GM13977 (cell line): Measurements from ENCODE around the gene SLC10A4.

Experiments used
- DNase-seq: peaks from one replicate; pipeline ENCODE4 v3.0.0; 2012; ENCODE audit warnings: low spot score
- CTCF ChIP-seq: IDR thresholded peaks from 2 replicates; pipeline ENCODE4 v1.5.1; 2012; ENCODE audit warnings: mild to moderate bottlenecking, control low read depth; ENCODE audit not compliant: insufficient read depth; ENCODE audit errors: extremely low read depth, missing control alignments
- in situ Hi-C: fragments of 300-500 bp; cut with MboI; formaldehyde crosslinking; loops from one replicate; pipeline ENCODE4 v1.12.0; 2022; ENCODE audit warnings: low sequenced_read_pairs, low pct_unique_long_range_greater_than_20kb, mixed read lengths, inconsistent platforms; ENCODE audit not compliant: unreplicated experiment

Gene SLC10A4

GRCh38 chr4:48491514-48492176 lies 8.5 kb downstream of the SLC10A4 start:
- DNase-seq: no peak
- TF ChIP-seq CTCF: no peak
- in situ Hi-C loops: no loop called here

- DNase-seq: no peak
- TF ChIP-seq CTCF: no peak
- in situ Hi-C loops: no loop called here
Measured at GRCh38 chr4:48493452-48494100, 10.4 kb downstream of the SLC10A4 start.

GRCh38 chr4:48495941-48496340 lies 12.8 kb downstream of the SLC10A4 start:
- no peak for TF ChIP-seq CTCF
- DNase-seq: no peak
- in situ Hi-C loops: no loop called here

GRCh38 chr4:48498895-48499294 lies 15.8 kb downstream of the SLC10A4 start:
- in situ Hi-C loops: no loop called here
- no peak for DNase-seq
- no peak for TF ChIP-seq CTCF

GRCh38 chr4:48499551-48500066 lies 16.5 kb downstream of the SLC10A4 start:
- no peak for DNase-seq
- in situ Hi-C loops: no loop called here
- no peak for TF ChIP-seq CTCF

GRCh38 chr4:48503233-48504025 lies 20.3 kb downstream of the SLC10A4 start:
- in situ Hi-C loops: no loop called here

More at GRCh38 chr4:48503233-48504025, 20.3 kb downstream of the SLC10A4 start:
- TF ChIP-seq CTCF: no peak
- DNase-seq: no peak
